Tibial artery (tissue), 4 donors: Measurements from ENCODE around the gene SNTG2.

Source experiments
- DNase-seq, 2 donors: peaks; one replicate each; pipeline ENCODE4 v3.0.0-alpha.2; 2019
- H3K27ac ChIP-seq, 2 donors: fragments of 200-600 bp; sonication (generic) in 1 of 2; 1 replicate in 1 of 2; 2 replicates in 1 of 2; pipeline ENCODE4 v1.5.1; 2018 to 2019; ENCODE audit warnings: mild to moderate bottlenecking in 1 of 2
- H3K27me3 ChIP-seq, 2 donors: fragments of 200-600 bp; sonication (generic) in 1 of 2; one replicate each; pipeline versions ENCODE4 v1.5.1 to v1.6.0; 2016 to 2019
- H3K36me3 ChIP-seq, 3 donors: fragments of 200-600 bp; sonication (generic) in 2 of 3; one replicate each; pipeline ENCODE4 v1.5.1; 2016 to 2019; ENCODE audit warnings: mild to moderate bottlenecking in 2 of 3
- H3K4me1 ChIP-seq, 4 donors: fragments of 200-600 bp; sonication (generic) in 2 of 4; 1 replicate in 3 of 4; 2 replicates in 1 of 4; pipeline ENCODE4 v1.5.1; 2016 to 2019
- H3K4me3 ChIP-seq, 2 donors: fragments of 200-600 bp; sonication (generic) in 1 of 2; 1 replicate in 1 of 2; 2 replicates in 1 of 2; pipeline ENCODE4 v1.5.1; 2018 to 2019; ENCODE audit warnings: mild to moderate bottlenecking in 2 of 2
- H3K9me3 ChIP-seq, 3 donors: fragments of 200-600 bp; sonication (generic) in 1 of 3; one replicate each; pipeline ENCODE4 v1.5.1; 2016 to 2019
- CTCF ChIP-seq, 2 experiments: fragments of 200-600 bp in 1 of 2; fragments of 450-650 bp in 1 of 2; IDR thresholded peaks; one replicate each; pipeline ENCODE4 v1.5.1; 2017 to 2019; ENCODE audit warnings: antibody characterized with exemption in 2 of 2, mild to moderate bottlenecking in 1 of 2, moderate library complexity in 1 of 2
- intact Hi-C: fragments of 100-400 bp; cut with DNase I; formaldehyde crosslinking; loops from one replicate; pipeline ENCODE4 v1.15.0; 2023; ENCODE audit warnings: low total_unique reads

The SNTG2 gene

GRCh38 chr2:942775-943460, 7.7 kb upstream of the SNTG2 start:
- peaks cover 0 to 33% of the 10 kb centered on the region in 2 donors for H3K27me3 ChIP-seq
- TF ChIP-seq CTCF (IDR thresholded peaks at IDR 0.05) = no peak
- intact Hi-C loops = no loop called here
- no peak for DNase-seq
- H3K4me3 ChIP-seq = no peak overlapping the region
- H3K9me3 ChIP-seq = peaks cover 0 to 8% (median 0%) of the 10 kb centered on the region in 3 donors
- no peaks in the 10 kb centered on the region for H3K36me3 ChIP-seq
- H3K4me1 ChIP-seq = no peaks in the 10 kb centered on the region
- no peak overlapping the region for H3K27ac ChIP-seq

GRCh38 chr2:943461-943797, 7.2 kb upstream of the SNTG2 start:
- H3K27me3 ChIP-seq = peaks cover 0 to 33% of the 10 kb centered on the region in 2 donors
- H3K9me3 ChIP-seq = peaks cover 0 to 8% (median 0%) of the 10 kb centered on the region in 3 donors
- TF ChIP-seq CTCF (IDR thresholded peaks at IDR 0.05) = no peak
- intact Hi-C loops = no loop called here
- DNase-seq = no peak
- H3K27ac ChIP-seq = no peak overlapping the region
- no peak overlapping the region for H3K4me3 ChIP-seq
- H3K4me1 ChIP-seq = no peaks in the 10 kb centered on the region
- no peaks in the 10 kb centered on the region for H3K36me3 ChIP-seq

- no peak for TF ChIP-seq CTCF (IDR thresholded peaks at IDR 0.05)
- Histone ChIP-seq H3K4me3 (no peak overlapping the region), H3K4me1 (no peaks in the 10 kb centered on the region), H3K27me3 (peaks cover 0 to 36% of the 10 kb centered on the region in 2 donors), H3K36me3 (no peaks in the 10 kb centered on the region), H3K27ac (no peak overlapping the region), H3K9me3 (peaks cover 0 to 8% (median 0%) of the 10 kb centered on the region in 3 donors)
- DNase-seq = no peak
- intact Hi-C loops = no loop called here
These were observed 6.8 kb upstream of the SNTG2 start for GRCh38 chr2:943821-944220.

- no peaks in the 10 kb centered on the region for H3K36me3 ChIP-seq
- no peak for DNase-seq
- H3K27ac ChIP-seq = no peak overlapping the region
- peaks cover 0 to 4% (median 2%) of the 10 kb centered on the region in 4 donors for H3K4me1 ChIP-seq
- peaks cover 0 to 8% (median 0%) of the 10 kb centered on the region in 3 donors for H3K9me3 ChIP-seq
- intact Hi-C loops = no loop called here
- TF ChIP-seq CTCF (IDR thresholded peaks at IDR 0.05) = no peak
- peaks cover 0 to 39% of the 10 kb centered on the region in 2 donors for H3K27me3 ChIP-seq
- H3K4me3 ChIP-seq = no peak overlapping the region
These were observed 6.0 kb upstream of the SNTG2 start for GRCh38 chr2:944693-945092.

GRCh38 chr2:945104-945503, 5.5 kb upstream of the SNTG2 start:
- no peak for DNase-seq
- peaks cover 0 to 8% (median 0%) of the 10 kb centered on the region in 3 donors for H3K9me3 ChIP-seq
- H3K27ac ChIP-seq = no peak overlapping the region
- H3K4me3 ChIP-seq = no peak overlapping the region
- no peaks in the 10 kb centered on the region for H3K36me3 ChIP-seq
- intact Hi-C loops = no loop called here
- peaks cover 0 to 8% (median 6%) of the 10 kb centered on the region in 4 donors for H3K4me1 ChIP-seq
- peaks cover 0 to 43% of the 10 kb centered on the region in 2 donors for H3K27me3 ChIP-seq
- no peak for TF ChIP-seq CTCF (IDR thresholded peaks at IDR 0.05)
